Measurements from ENCODE around the gene SMIM38. TPM values are rescaled to one million over a fixed set of nuclear protein-coding genes. Genes with fewer than 3 reads are reported as not detected.

SMIM38 gene
- total and polyA plus RNA-seq, 2 experiments from 2014 or later = 0.38 TPM; not detected in 1

- no peak for DNase-seq (ENCODE audit: low spot score)
- H3K27ac Mint-ChIP-seq = no peak overlapping the region; the same call in 1 of the 2 replicates
Measured at GRCh38 chr11:69183613-69184012, 27.9 kb downstream of the SMIM38 start.

GRCh38 chr11:69186316-69187260 is 30.9 kb downstream of the SMIM38 start:
- Histone ChIP-seq H2AFZ (no peak overlapping the region), H3K4me1 (ENCODE audit: insufficient read depth) (no peaks in the 10 kb centered on the region), H3K27ac (ENCODE audit: low read depth) (no peak overlapping the region), H3K79me2 (replicated peaks; ENCODE audit: insufficient read depth) (no peaks in the 10 kb centered on the region), H3K27me3 (ENCODE audit: insufficient read depth) (no peaks in the 10 kb centered on the region), H3F3A (replicated peaks; ENCODE audit: low read depth) (no peaks in the 10 kb centered on the region), H3K4me3 (no peak overlapping the region), H3K9me2 (ENCODE audit: insufficient read depth) (0 out of 2 replicates have a peak, but pooled peaks cover 6% of the 10 kb centered on the region), H3K4me2 (no peak overlapping the region), H3K36me3 (ENCODE audit: insufficient read depth) (no peaks in the 10 kb centered on the region), H4K20me1 (replicated peaks; ENCODE audit: insufficient read depth) (no peaks in the 10 kb centered on the region)
- no peak overlapping the region for H3K4me3 Mint-ChIP-seq
- peaks cover 6% of the 10 kb centered on the region for H3K9me3 Mint-ChIP-seq
- DNase-seq (ENCODE audit: low spot score) = no peak
- ATAC-seq = no peak
- H3K36me3 Mint-ChIP-seq (ENCODE audit: low read depth) = no peaks in the 10 kb centered on the region
- H3K27ac Mint-ChIP-seq = no peak overlapping the region
- H3K27me3 Mint-ChIP-seq (ENCODE audit: insufficient read depth, low read depth, poor library complexity) = peaks cover 2% of the 10 kb centered on the region
- peaks cover 4% of the 10 kb centered on the region; the same call in 2 of the 3 replicates for H3K4me1 Mint-ChIP-seq
- no peak for TF ChIP-seq REST (IDR thresholded peaks at IDR 0.05; ENCODE audit: unreplicated experiment)
- no peak for TF ChIP-seq ETS1 (IDR thresholded peaks at IDR 0.05)
- no peak for TF ChIP-seq NANOG (IDR thresholded peaks at IDR 0.05; ENCODE audit: borderline replicate concordance)

More at GRCh38 chr11:69183613-69184012, 27.9 kb downstream of the SMIM38 start:
- Histone ChIP-seq H2AFZ (no peak overlapping the region), H4K20me1 (replicated peaks; ENCODE audit: insufficient read depth) (no peaks in the 10 kb centered on the region), H3K79me2 (replicated peaks; ENCODE audit: insufficient read depth) (no peaks in the 10 kb centered on the region), H3K9me2 (ENCODE audit: insufficient read depth) (0 out of 2 replicates have a peak, but pooled peaks cover 5% of the 10 kb centered on the region), H3F3A (replicated peaks; ENCODE audit: low read depth) (no peaks in the 10 kb centered on the region), H3K36me3 (ENCODE audit: insufficient read depth) (no peaks in the 10 kb centered on the region), H3K4me1 (ENCODE audit: insufficient read depth) (no peaks in the 10 kb centered on the region), H3K4me2 (no peak overlapping the region), H3K4me3 (no peak overlapping the region), H3K27ac (ENCODE audit: low read depth) (no peak overlapping the region), H3K27me3 (ENCODE audit: insufficient read depth) (no peaks in the 10 kb centered on the region)
- Mint-ChIP-seq H3K27me3 (ENCODE audit: insufficient read depth, low read depth, poor library complexity) (peaks cover 4% of the 10 kb centered on the region), H3K9me3 (peaks cover 6% of the 10 kb centered on the region), H3K36me3 (ENCODE audit: low read depth) (no peaks in the 10 kb centered on the region), H3K4me1 (peaks cover 4% of the 10 kb centered on the region; the same call in 2 of the 3 replicates), H3K4me3 (no peak overlapping the region)
- no peak for ATAC-seq
- no peak for TF ChIP-seq ZNF114 (CRISPR knock-in tag; IDR thresholded peaks at IDR 0.05)

Data from GM23338 (cell line).